K562 (cell line): ENCODE results near the gene PLPPR1. TPM values are rescaled to one million over a fixed set of nuclear protein-coding genes. Genes with fewer than 3 reads are reported as not detected.

ENCODE experiments used
- ATAC-seq: fragments of 200-7000 bp; cut with Tn5 transposase; 3 replicates; pipeline ENCODE4 v1.9.1; 2020; ENCODE audit warnings: moderate library complexity
- BruUV-seq: library from RNA; stranded (reverse); fragments of 400-500 nt; replicated peaks from 2 replicates; lab custom pipeline; 2021; lab: Mats Ljungman, UMichigan
- CTCF ChIA-PET: fragments of 300-600 bp; formaldehyde crosslinking; extraction: SDS; loops from one replicate; lab custom pipeline; 2021; ENCODE audit warnings: low intra/inter-chr PET ratio; lab: Yijun Ruan, JAX
- POLR2A ChIA-PET: fragments of 300-600, 350-650 bp; sonication (Branson Sonifier 250); formaldehyde crosslinking; extraction: SDS; loops from one replicate; lab custom pipeline; 2021; ENCODE audit warnings: antibody characterized with exemption, inconsistent platforms; lab: Yijun Ruan, JAX
- DNase-seq, 4 experiments: peaks; one replicate each; pipeline versions ENCODE4 v3.0.0 to v3.0.0-alpha.2; 2011 to 2018; ENCODE audit warnings: low spot score in 3 of 4, mixed read lengths in 3 of 4; ENCODE audit errors: extremely low read depth in 1 of 4
- FAIRE-seq: peaks from 2 replicates; lab custom pipeline; 2011; peaks lifted over from hg19 to GRCh38; lab: Jason Lieb, UNC
- H2AFZ ChIP-seq: 2 replicates; pipeline ENCODE4 v1.6.0; 2011; ENCODE audit warnings: low read depth, low read length, control low read depth, inconsistent platforms
- H3K27ac ChIP-seq: fragments of 200-600 bp; 3 replicates; pipeline ENCODE4 v1.8.0; 2011; ENCODE audit warnings: low read depth, mild to moderate bottlenecking, control low read depth, inconsistent platforms, low read length, moderate library complexity, mixed read lengths; ENCODE audit errors: extremely low read depth
- H3K27me3 ChIP-seq, 2 experiments: fragments of 300-600 bp in 1 of 2; 2 replicates in 1 of 2; 3 replicates in 1 of 2; pipeline versions ENCODE4 v1.6.0 to v1.8.0; 2011; ENCODE audit warnings: inconsistent platforms in 2 of 2, low read length in 2 of 2, mild to moderate bottlenecking in 1 of 2, mixed read lengths in 1 of 2, moderate library complexity in 1 of 2; ENCODE audit not compliant: control insufficient read depth in 2 of 2, insufficient read depth in 2 of 2
- H3K36me3 ChIP-seq: fragments of 300-600 bp; 3 replicates; pipeline ENCODE4 v1.8.0; 2011; ENCODE audit warnings: mild to moderate bottlenecking, low read length, inconsistent platforms; ENCODE audit not compliant: control insufficient read depth, insufficient read depth
- H3K4me1 ChIP-seq, 2 experiments: fragments of 200-600 bp in 1 of 2; replicated peaks in 1 of 2; 2 replicates in 1 of 2; 3 replicates in 1 of 2; pipeline versions ENCODE4 v1.5.1 to v1.8.0; 2011; ENCODE audit warnings: inconsistent platforms in 2 of 2, low read length in 2 of 2, mild to moderate bottlenecking in 1 of 2, mixed read lengths in 1 of 2, moderate library complexity in 1 of 2; ENCODE audit not compliant: control insufficient read depth in 2 of 2, insufficient read depth in 2 of 2
- H3K4me2 ChIP-seq: 2 replicates; pipeline ENCODE4 v1.6.1; 2011; ENCODE audit warnings: low read length, control low read depth, inconsistent platforms, mixed read lengths; ENCODE audit not compliant: insufficient read depth
- H3K4me3 ChIP-seq: fragments of 200-600 bp; sonication (generic), shearing (Covaris generic); 2 replicates; pipeline ENCODE4 v1.5.1; 2016; ENCODE audit warnings: control low read depth, inconsistent platforms
- H3K79me2 ChIP-seq: fragments of 200-600 bp; 3 replicates; pipeline ENCODE4 v1.8.0; 2011; ENCODE audit warnings: low read length, inconsistent platforms; ENCODE audit not compliant: control insufficient read depth, insufficient read depth
- H3K9ac ChIP-seq, 2 experiments: 2 replicates each; pipeline versions ENCODE4 v1.6.0 to v1.6.1; 2011; ENCODE audit warnings: low read depth in 2 of 2, low read length in 2 of 2, control low read depth in 1 of 2, inconsistent platforms in 1 of 2, mild to moderate bottlenecking in 1 of 2, mixed read lengths in 1 of 2; ENCODE audit not compliant: insufficient read depth in 1 of 2
- H3K9me1 ChIP-seq: one replicate; pipeline ENCODE4 v1.6.0; 2011; ENCODE audit warnings: inconsistent platforms, mild to moderate bottlenecking, low read length, moderate library complexity; ENCODE audit not compliant: control insufficient read depth, insufficient read depth
- H3K9me3 ChIP-seq: replicated peaks from 2 replicates; pipeline ENCODE4 v1.5.1; 2011; ENCODE audit warnings: low read depth, low read length, inconsistent platforms; ENCODE audit not compliant: control insufficient read depth, insufficient read depth
- H4K20me1 ChIP-seq: replicated peaks from 2 replicates; pipeline ENCODE4 v1.6.1; 2011; ENCODE audit warnings: low read length, inconsistent platforms, mixed read lengths; ENCODE audit not compliant: control insufficient read depth, insufficient read depth
- CBX8 ChIP-seq: fragments of 200-600 bp; sonication (generic); IDR thresholded peaks from 2 replicates; pipeline ENCODE4 v1.6.1; 2012; ENCODE audit warnings: borderline replicate concordance, mixed run types, low read depth, mild to moderate bottlenecking, moderate library complexity, mixed read lengths, low read length, control low read depth, inconsistent platforms; ENCODE audit not compliant: poor library complexity, severe bottlenecking; ENCODE audit errors: extremely low read depth
- CCAR2 ChIP-seq: fragments of 200-400 bp; formaldehyde crosslinking; IDR thresholded peaks from 2 replicates; pipeline ENCODE4 v1.6.1; 2017; ENCODE audit warnings: mild to moderate bottlenecking, low read depth, low read length
- FOS ChIP-seq: IDR thresholded peaks from 3 replicates; pipeline ENCODE4 v1.6.1; 2011; ENCODE audit not compliant: insufficient read length; ENCODE audit errors: extremely low read depth
- NFE2 ChIP-seq: IDR thresholded peaks from 2 replicates; pipeline ENCODE4 v1.6.1; 2014; ENCODE audit warnings: antibody characterized with exemption, low read depth
- PTTG1 ChIP-seq: fragments of 450-650 bp; IDR thresholded peaks from 2 replicates; pipeline ENCODE4 v1.6.1; 2016; ENCODE audit warnings: low read depth, mild to moderate bottlenecking, missing genetic modification characterization, missing compliant biosample characterization
- RBFOX2 ChIP-seq: fragments of 200-400 bp; formaldehyde crosslinking; IDR thresholded peaks from 2 replicates; pipeline ENCODE4 v1.6.1; 2017; ENCODE audit warnings: low read depth, mild to moderate bottlenecking, low read length, moderate library complexity
- RBM15 ChIP-seq: fragments of 200-400 bp; formaldehyde crosslinking; IDR thresholded peaks from 2 replicates; pipeline ENCODE4 v1.6.1; 2018; ENCODE audit warnings: mild to moderate bottlenecking, low read length, moderate library complexity; ENCODE audit not compliant: insufficient read depth
- RBM17 ChIP-seq: fragments of 200-400 bp; formaldehyde crosslinking; IDR thresholded peaks from 2 replicates; pipeline ENCODE4 v1.6.1; 2017; ENCODE audit warnings: low read depth, mild to moderate bottlenecking, low read length, borderline replicate concordance
- RBM34 ChIP-seq: fragments of 200-400 bp; formaldehyde crosslinking; IDR thresholded peaks from 2 replicates; pipeline ENCODE4 v1.6.1; 2018; ENCODE audit warnings: low read length, borderline replicate concordance; ENCODE audit not compliant: insufficient read depth
- RBM39 ChIP-seq: fragments of 200-400 bp; formaldehyde crosslinking; optimal IDR thresholded peaks from 2 replicates; pipeline ENCODE3; 2018; ENCODE audit warnings: low read depth, low read length
- SMAD4 ChIP-seq: fragments of 250-450 bp; sonication (Bioruptor Pico); conservative IDR thresholded peaks from 2 replicates; pipeline ENCODE4 v1.8.0; 2021; ENCODE audit warnings: inconsistent platforms, mild to moderate bottlenecking, moderate library complexity
- TCF7L2 ChIP-seq: fragments of 150-350 bp; IDR thresholded peaks from 2 replicates; pipeline ENCODE4 v1.6.1; 2016; ENCODE audit warnings: low read depth, mild to moderate bottlenecking, low read length, moderate library complexity
- TEAD4 ChIP-seq, 2 experiments: sonication (generic) in 1 of 2; formaldehyde crosslinking in 1 of 2; IDR thresholded peaks; 2 replicates each; pipeline versions ENCODE4 v1.6.1 to v1.8.0; 2012 to 2022; ENCODE audit warnings: borderline replicate concordance in 1 of 2, inconsistent platforms in 1 of 2, low read length in 1 of 2, mild to moderate bottlenecking in 1 of 2, missing genetic modification reagents in 1 of 2
- TFAP4 ChIP-seq: sonication (generic); formaldehyde crosslinking; IDR thresholded peaks from 2 replicates; pipeline ENCODE4 v1.8.0; 2022; ENCODE audit warnings: missing genetic modification reagents, mild to moderate bottlenecking, moderate library complexity, borderline replicate concordance
- ZNF24 ChIP-seq: fragments of 450-650 bp; IDR thresholded peaks from 2 replicates; pipeline ENCODE4 v1.6.1; 2016
- ZNF518B ChIP-seq: fragments of 250-450 bp; sonication (Bioruptor Pico); IDR thresholded peaks from 2 replicates; pipeline ENCODE4 v1.5.0; 2021; ENCODE audit warnings: mild to moderate bottlenecking, moderate library complexity
- WGBS: fragments of 100-300 bp; shearing (Covaris generic); methylation state at CpG from one replicate; pipeline ENCODE4 v1.1.6; 2016; ENCODE audit warnings: low coverage, mixed read lengths; ENCODE audit not compliant: insufficient coverage; ENCODE audit errors: missing lambda C conversion rate; 5-methylcytosine and 5-hydroxymethylcytosine counted together
- in situ Hi-C: fragments of 300-500 bp; cut with MboI; formaldehyde crosslinking; loops from 4 replicates; pipeline ENCODE4 v1.15.0; 2018; ENCODE audit warnings: inconsistent platforms, mixed read lengths
- intact Hi-C: fragments of 100-400 bp; cut with micrococcal nuclease; formaldehyde crosslinking; loops from 2 replicates; pipeline ENCODE4 v1.14.2; 2022
- polyA plus RNA-seq, 8 experiments: library from polyadenylated mRNA; depleted of rRNA in 4 of 8; stranded (reverse) in 5 of 8; unstranded in 3 of 8; fragments of >200 nt; fragmentation: Nextera tagmentation in 2 of 8; fragmentation: Illumina TruSeq in 1 of 8; extraction: Ambion mirVana in 2 of 8; extraction: Trizol in 1 of 8; gene quantifications; 2 replicates each; pipeline versions ENCODE4 v1.2.1 to v1.2.3, GENCODE V29; 2011 to 2014; ENCODE audit warnings: inconsistent platforms in 1 of 8, missing spikeins in 1 of 8
- total RNA-seq, 7 experiments: library from RNA; depleted of rRNA in 6 of 7; stranded (reverse); fragments of >200 nt in 6 of 7; fragmentation: Illumina TruSeq in 2 of 7; extraction: Trizol in 2 of 7; gene quantifications; 2 replicates each; pipeline versions ENCODE4 v1.2.1 to v1.2.3, GENCODE V29; 2011 to 2021; ENCODE audit warnings: low replicate concordance in 1 of 7

PLPPR1 gene
- total and polyA plus RNA-seq, 9 of the 15 experiments (the other 6 are each of a cell fraction or from before 2014, with no cell fraction given), result not detected

- TF ChIP-seq RBM17 (no peak), CBX8 (no peak)
Measured at GRCh38 chr9:100990605-100991381, 37.7 kb upstream of the PLPPR1 start (continued).

GRCh38 chr9:100992632-100993031 lies 35.9 kb upstream of the PLPPR1 start:
- WGBS, result 0% methylated on average over 1 of the region's 1 CpG
- BruUV-seq, result no TSS peak
- CTCF ChIA-PET, result no interaction called here
- DNase-seq (no peak), FAIRE-seq (no peak), ATAC-seq (no peak)
- intact Hi-C loops (no loop called here), in situ Hi-C loops (no loop called here)
- H3K4me2 ChIP-seq, result no peak overlapping the region
- H3K27ac ChIP-seq, result no peak overlapping the region
- H3K27me3 ChIP-seq, result no peaks in the 10 kb centered on the region
- no peaks in the 10 kb centered on the region for H3K9me1 ChIP-seq
- H2AFZ ChIP-seq, result no peak overlapping the region
- H4K20me1 ChIP-seq, result no peaks in the 10 kb centered on the region
- no peak overlapping the region for H3K9ac ChIP-seq
- H3K4me1 ChIP-seq, result no peaks in the 10 kb centered on the region
- POLR2A ChIA-PET, result no interaction called here
- H3K4me3 ChIP-seq, result no peak overlapping the region
- H3K79me2 ChIP-seq, result no peaks in the 10 kb centered on the region
- no peaks in the 10 kb centered on the region for H3K36me3 ChIP-seq
- H3K9me3 ChIP-seq, result no peaks in the 10 kb centered on the region
- TF ChIP-seq FOS (no peak), RBM39 (no peak), ZNF518B (no peak), RBM15 (no peak), ZNF24 (no peak), NFE2 (no peak), TEAD4 (IDR thresholded peaks at IDR 0.05; ENCODE audit: low read length) (no peak), TEAD4 (CRISPR knock-in tag; IDR thresholded peaks at IDR 0.05; ENCODE audit: borderline replicate concordance) (no peak), TCF7L2 (no peak), SMAD4 (CRISPR knock-in tag) (no peak), RBM34 (no peak), RBFOX2 (no peak), CCAR2 (no peak), TFAP4 (no peak), PTTG1 (tag) (no peak)
